CD4-positive, alpha-beta T cell treated with Interleukin-21 for 1 hour (primary cell): Measurements from ENCODE around the gene ATP1A1.

Source experiments
- DNase-seq: peaks from one replicate; pipeline ENCODE4 v3.0.0-alpha.2; 2020

The ATP1A1 gene

GRCh38 chr1:116446686-116447085 is 73.6 kb downstream of the ATP1A1 start:
- no peak for DNase-seq

GRCh38 chr1:116448785-116449385 is 75.8 kb downstream of the ATP1A1 start:
- no peak for DNase-seq

GRCh38 chr1:116449578-116449977 is 76.5 kb downstream of the ATP1A1 start:
- DNase-seq, result no peak

GRCh38 chr1:116451702-116452101 is 78.7 kb downstream of the ATP1A1 start:
- no peak for DNase-seq

GRCh38 chr1:116453481-116453880 is 80.4 kb downstream of the ATP1A1 start:
- no peak for DNase-seq

GRCh38 chr1:116453906-116454305 is 80.9 kb downstream of the ATP1A1 start:
- no peak for DNase-seq
